HG03575 (cell line): ENCODE measurements around the gene KLHL26.
A peak's percentile ranks its signal among the peaks of the same experiment; 100 is the strongest.

Experiments used
- ATAC-seq: cut with Tn5 transposase; IDR thresholded peaks from one replicate; pipeline ENCODE4 v1.9.1; 2021; ENCODE audit not compliant: unreplicated experiment, insufficient number of reproducible peaks, low FRiP score; ENCODE audit errors: extremely low read depth

The KLHL26 gene

GRCh38 chr19:18612051-18612771 lies 24.6 kb upstream of the KLHL26 start:
- ATAC-seq: no peak

- ATAC-seq: no peak
These were observed 23.8 kb upstream of the KLHL26 start, which contains the start of gene TMEM59L for GRCh38 chr19:18612772-18613588. TSS of gene TMEM59L (plus strand) at chr19:18612870. CDS start at chr19:18612959, 89 bp downstream.

- ATAC-seq: no peak
These were observed 23.1 kb upstream of the KLHL26 start for GRCh38 chr19:18613589-18614234.

- no peak for ATAC-seq
These were observed 20.8 kb upstream of the KLHL26 start for GRCh38 chr19:18616023-18616422.

- no peak for ATAC-seq
These were observed 19.3 kb upstream of the KLHL26 start for GRCh38 chr19:18617562-18617961.

- no peak for ATAC-seq
These were observed 18.6 kb upstream of the KLHL26 start for GRCh38 chr19:18618236-18618635.

GRCh38 chr19:18620311-18620710 lies 16.5 kb upstream of the KLHL26 start:
- ATAC-seq: no peak

- no peak for ATAC-seq
These were observed 15.9 kb upstream of the KLHL26 start for GRCh38 chr19:18620902-18621301.

GRCh38 chr19:18626906-18627305 lies 9.9 kb upstream of the KLHL26 start:
- no peak for ATAC-seq

GRCh38 chr19:18629166-18630088 lies 7.4 kb upstream of the KLHL26 start:
- ATAC-seq: no peak

GRCh38 chr19:18633321-18633720 lies 3.5 kb upstream of the KLHL26 start:
- no peak for ATAC-seq

GRCh38 chr19:18634612-18635297 lies 2.1 kb upstream of the KLHL26 start:
- no peak for ATAC-seq

GRCh38 chr19:18635831-18636182 lies 1.0 kb upstream of the KLHL26 start:
- no peak for ATAC-seq

GRCh38 chr19:18636183-18636968 lies 452 bp upstream of the KLHL26 start:
- peak; percentile 54 for ATAC-seq

GRCh38 chr19:18637673-18638630 lies 1.1 kb downstream of the KLHL26 start:
- no peak for ATAC-seq

GRCh38 chr19:18639706-18640243 lies 2.9 kb downstream of the KLHL26 start:
- no peak for ATAC-seq
